SU-DHL-6 (cell line): Measurements from ENCODE around the gene FBXL13.
"Not testable (repeated sequence)": the region's sequence is repeated elsewhere in the genome, so short reads cannot be mapped to it uniquely, and the experiment has no call there.

Experiments used
- H2AFZ ChIP-seq: fragments of 200-600 bp; sonication (generic); 2 replicates; pipeline ENCODE4 v1.6.1; 2014; ENCODE audit warnings: low read depth, mild to moderate bottlenecking, moderate library complexity, mixed read lengths, antibody characterized with exemption, low read length; ENCODE audit not compliant: severe bottlenecking
- H3F3A ChIP-seq: fragments of 200-600 bp; shearing (Covaris generic); 2 replicates; pipeline ENCODE4 v1.6.0; 2016; ENCODE audit warnings: antibody characterized with exemption, mild to moderate bottlenecking; ENCODE audit not compliant: insufficient read depth
- H3K27ac ChIP-seq: fragments of 200-600 bp; sonication (generic); 2 replicates; pipeline ENCODE4 v1.5.1; 2016; ENCODE audit warnings: low read depth, mild to moderate bottlenecking, low read length, moderate library complexity, mixed read lengths
- H3K27me3 ChIP-seq: fragments of 200-600 bp; sonication (generic), shearing (Covaris generic); 2 replicates; pipeline ENCODE4 v1.6.0; 2014; ENCODE audit warnings: mild to moderate bottlenecking, low read length
- H3K36me3 ChIP-seq: fragments of 200-600 bp; sonication (generic); 2 replicates; pipeline ENCODE4 v1.6.1; 2014; ENCODE audit warnings: mild to moderate bottlenecking, low read length, mixed read lengths
- H3K4me2 ChIP-seq: fragments of 300-600, 200-600 bp; shearing (Covaris generic), sonication (generic); 2 replicates; pipeline ENCODE4 v1.6.0; 2014; ENCODE audit warnings: low read length, low read depth, mild to moderate bottlenecking; ENCODE audit not compliant: poor library complexity, severe bottlenecking
- H3K4me3 ChIP-seq: fragments of 200-600 bp; sonication (generic); 2 replicates; pipeline ENCODE4 v1.5.1; 2014; ENCODE audit warnings: antibody characterized with exemption, low read length, mild to moderate bottlenecking, mixed read lengths; ENCODE audit not compliant: insufficient read depth, poor library complexity, severe bottlenecking
- H3K79me2 ChIP-seq: fragments of 200-600 bp; sonication (generic); 2 replicates; pipeline ENCODE4 v1.6.1; 2014; ENCODE audit warnings: mild to moderate bottlenecking, low read length, moderate library complexity; ENCODE audit not compliant: insufficient read depth
- H3K9ac ChIP-seq: fragments of 200-600 bp; sonication (generic); 2 replicates; pipeline ENCODE4 v1.7.0; 2014; ENCODE audit warnings: mild to moderate bottlenecking, low read length
- H3K9me2 ChIP-seq: fragments of 200-600 bp; sonication (generic); replicated peaks from 2 replicates; pipeline ENCODE4 v1.6.1; 2014; ENCODE audit warnings: low read length; ENCODE audit not compliant: insufficient read depth
- H3K9me3 ChIP-seq: fragments of 200-600 bp; sonication (generic); 2 replicates; pipeline ENCODE4 v1.6.1; 2014; ENCODE audit warnings: low read length, mixed read lengths; ENCODE audit not compliant: insufficient read depth
- H4K20me1 ChIP-seq: fragments of 200-600 bp; sonication (generic); 2 replicates; pipeline ENCODE4 v1.6.1; 2014; ENCODE audit warnings: low read depth, mild to moderate bottlenecking, antibody characterized with exemption, low read length, moderate library complexity, mixed read lengths
- EZH2phosphoT487 ChIP-seq: fragments of 200-600 bp; sonication (generic), shearing (Covaris generic); conservative IDR thresholded peaks from 2 replicates; pipeline ENCODE4 v1.6.1; 2018; ENCODE audit warnings: mild to moderate bottlenecking, antibody characterized with exemption, low read length, moderate library complexity, mixed read lengths
- TF ChIP-seq, protein P1 (sequence below): fragments of 200-600 bp; sonication (generic); IDR thresholded peaks from one replicate; pipeline ENCODE4 v1.5.1; 2017; ENCODE audit warnings: antibody characterized with exemption, mild to moderate bottlenecking, low read length, moderate library complexity; ENCODE audit not compliant: insufficient read depth, poor library complexity, severe bottlenecking

Gene FBXL13

DNA sequence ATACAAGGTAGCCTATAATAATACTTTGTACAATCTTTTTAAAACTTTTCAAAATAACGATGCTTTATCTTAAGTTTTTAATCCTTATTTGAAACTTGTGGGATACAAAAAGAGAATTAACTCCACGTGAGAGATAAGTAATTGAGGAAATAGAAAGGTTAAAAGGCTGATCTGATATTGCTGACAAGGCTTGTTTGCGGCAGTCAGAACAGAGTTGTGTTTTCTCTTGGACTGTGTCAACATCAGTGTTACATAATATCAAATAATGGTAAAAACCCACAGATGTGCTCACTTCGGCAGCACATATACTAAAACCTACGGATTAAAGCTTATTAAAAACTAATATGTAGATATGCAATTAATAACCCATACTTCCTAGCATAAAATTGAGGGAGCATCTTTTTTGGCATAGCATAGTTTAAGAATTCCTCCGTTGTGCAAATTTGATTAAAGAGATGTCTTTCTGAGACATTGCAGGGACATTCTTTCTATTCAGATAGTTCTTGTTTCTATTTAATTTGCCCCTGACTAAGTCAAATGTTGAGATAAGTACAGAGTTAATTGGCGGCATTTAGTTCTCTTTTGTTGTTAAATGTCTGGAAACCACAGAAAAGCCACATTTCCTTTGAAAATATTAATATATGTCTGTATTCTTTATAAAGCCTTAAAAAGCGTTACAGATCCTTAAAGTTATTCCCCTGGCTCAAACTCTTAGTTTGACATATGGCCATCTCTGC is 262.5 kb downstream of the FBXL13 start:
- H3F3A ChIP-seq, result no peaks in the 10 kb centered on the region
- no peaks in the 10 kb centered on the region for H3K36me3 ChIP-seq
- no peak overlapping the region for H2AFZ ChIP-seq
- H3K9me3 ChIP-seq, result no peaks in the 10 kb centered on the region
- H3K4me3 ChIP-seq, result no peak overlapping the region
- H4K20me1 ChIP-seq, result no peaks in the 10 kb centered on the region
- H3K9me2 ChIP-seq, result no peaks in the 10 kb centered on the region
- H3K27me3 ChIP-seq, result no peaks in the 10 kb centered on the region
- H3K79me2 ChIP-seq, result no peaks in the 10 kb centered on the region
- no peak overlapping the region for H3K4me2 ChIP-seq
- no peak overlapping the region for H3K9ac ChIP-seq
- TF ChIP-seq, protein P1, sequence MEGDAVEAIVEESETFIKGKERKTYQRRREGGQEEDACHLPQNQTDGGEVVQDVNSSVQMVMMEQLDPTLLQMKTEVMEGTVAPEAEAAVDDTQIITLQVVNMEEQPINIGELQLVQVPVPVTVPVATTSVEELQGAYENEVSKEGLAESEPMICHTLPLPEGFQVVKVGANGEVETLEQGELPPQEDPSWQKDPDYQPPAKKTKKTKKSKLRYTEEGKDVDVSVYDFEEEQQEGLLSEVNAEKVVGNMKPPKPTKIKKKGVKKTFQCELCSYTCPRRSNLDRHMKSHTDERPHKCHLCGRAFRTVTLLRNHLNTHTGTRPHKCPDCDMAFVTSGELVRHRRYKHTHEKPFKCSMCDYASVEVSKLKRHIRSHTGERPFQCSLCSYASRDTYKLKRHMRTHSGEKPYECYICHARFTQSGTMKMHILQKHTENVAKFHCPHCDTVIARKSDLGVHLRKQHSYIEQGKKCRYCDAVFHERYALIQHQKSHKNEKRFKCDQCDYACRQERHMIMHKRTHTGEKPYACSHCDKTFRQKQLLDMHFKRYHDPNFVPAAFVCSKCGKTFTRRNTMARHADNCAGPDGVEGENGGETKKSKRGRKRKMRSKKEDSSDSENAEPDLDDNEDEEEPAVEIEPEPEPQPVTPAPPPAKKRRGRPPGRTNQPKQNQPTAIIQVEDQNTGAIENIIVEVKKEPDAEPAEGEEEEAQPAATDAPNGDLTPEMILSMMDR, result no peak
- no peak for TF ChIP-seq EZH2phosphoT487
- H3K27ac ChIP-seq, result no peak overlapping the region

DNA sequence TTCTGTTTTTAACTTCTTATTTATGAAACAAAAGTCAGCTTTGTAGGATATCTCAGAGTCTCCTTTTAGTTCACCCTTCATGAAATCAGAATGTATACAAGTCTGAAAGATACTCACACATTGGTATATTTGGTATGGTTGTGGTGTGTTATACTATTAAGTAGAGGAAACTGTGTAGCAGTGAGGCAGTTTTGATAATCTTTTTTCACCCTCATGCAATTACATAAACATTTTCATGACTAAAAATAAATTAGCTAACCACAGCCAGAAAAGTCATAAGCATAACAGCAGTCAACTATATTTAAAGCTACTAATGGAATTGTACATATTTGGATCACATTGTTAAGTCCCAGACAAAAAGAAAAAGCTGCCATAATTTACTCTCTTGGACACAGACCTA is 263.7 kb downstream of the FBXL13 start:
- Histone ChIP-seq H3K9me2 (no peaks in the 10 kb centered on the region), H3K4me2 (no peak overlapping the region), H3K9ac (no peak overlapping the region), H3F3A (no peaks in the 10 kb centered on the region), H3K79me2 (no peaks in the 10 kb centered on the region), H4K20me1 (no peaks in the 10 kb centered on the region), H3K4me3 (no peak overlapping the region), H2AFZ (no peak overlapping the region), H3K9me3 (no peaks in the 10 kb centered on the region), H3K27ac (no peak overlapping the region), H3K36me3 (no peaks in the 10 kb centered on the region), H3K27me3 (no peaks in the 10 kb centered on the region)
- TF ChIP-seq EZH2phosphoT487, result no peak
- TF ChIP-seq, protein P1, result no peak

DNA sequence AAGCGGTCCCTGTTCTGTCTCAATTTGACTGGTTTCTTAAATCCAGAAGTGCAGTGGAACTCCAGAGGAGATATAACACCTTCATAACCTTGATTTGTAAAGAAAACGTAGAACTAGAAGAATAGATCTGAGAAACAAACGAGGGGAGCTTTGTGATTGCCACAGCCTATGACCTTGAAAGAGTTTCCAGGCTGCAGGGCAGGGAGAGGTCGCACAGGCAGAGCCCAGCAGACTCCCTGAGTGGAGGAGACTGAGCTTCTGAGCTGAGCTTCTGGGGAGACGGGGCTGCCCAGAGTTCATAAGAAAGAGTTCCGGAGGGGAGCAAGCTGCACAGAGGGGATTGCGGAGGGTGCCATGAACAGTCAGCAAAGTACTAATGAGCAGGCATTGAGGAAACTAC is 268.0 kb downstream of the FBXL13 start:
- no peaks in the 10 kb centered on the region for H3K36me3 ChIP-seq
- no peak overlapping the region for H3K9ac ChIP-seq
- H3K79me2 ChIP-seq, result no peaks in the 10 kb centered on the region
- no peaks in the 10 kb centered on the region for H4K20me1 ChIP-seq
- no peak overlapping the region for H2AFZ ChIP-seq
- H3F3A ChIP-seq, result no peaks in the 10 kb centered on the region
- H3K27ac ChIP-seq, result no peak overlapping the region
- no peaks in the 10 kb centered on the region for H3K27me3 ChIP-seq
- TF ChIP-seq, protein P1, result no peak
- TF ChIP-seq EZH2phosphoT487, result no peak
- no peaks in the 10 kb centered on the region for H3K9me2 ChIP-seq
- no peak overlapping the region for H3K4me3 ChIP-seq
- H3K4me2 ChIP-seq, result no peak overlapping the region
- H3K9me3 ChIP-seq, result no peaks in the 10 kb centered on the region

DNA sequence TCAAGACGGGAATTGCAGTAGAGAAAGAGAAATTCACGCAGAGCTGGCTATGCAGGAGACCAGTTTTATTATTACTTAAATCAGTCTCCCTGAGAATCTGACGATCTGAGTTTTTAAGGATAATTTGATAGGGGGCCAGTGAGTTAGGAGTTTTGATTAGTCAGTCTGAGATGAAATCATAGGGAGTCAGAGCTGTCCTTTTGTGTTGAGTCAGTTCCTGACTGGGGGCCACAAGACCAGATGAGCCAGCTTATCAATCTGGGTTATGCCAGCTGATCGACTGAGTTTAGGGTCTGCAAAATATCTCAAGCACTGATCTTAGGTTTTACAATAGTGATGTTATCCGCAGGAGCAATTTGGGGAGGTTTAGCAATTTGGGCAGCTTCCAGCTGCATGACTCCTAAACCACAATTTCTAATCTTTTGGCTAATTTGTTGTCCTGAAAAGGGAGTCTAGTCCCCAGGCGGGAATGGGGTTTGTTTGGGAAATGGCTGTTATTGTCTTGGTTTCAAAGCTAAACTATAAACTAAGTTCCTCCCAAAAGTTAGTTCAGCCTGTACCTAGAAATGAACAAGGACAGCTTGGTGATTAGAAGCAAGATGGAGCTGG is 278.5 kb downstream of the FBXL13 start:
- H3K27ac ChIP-seq, H3K36me3 ChIP-seq, H3K4me2 ChIP-seq, H4K20me1 ChIP-seq, H3K9me3 ChIP-seq, H3K27me3 ChIP-seq, H3K4me3 ChIP-seq, H3F3A ChIP-seq, H3K9ac ChIP-seq, H3K9me2 ChIP-seq, H2AFZ ChIP-seq, H3K79me2 ChIP-seq: not testable (repeated sequence)

DNA sequence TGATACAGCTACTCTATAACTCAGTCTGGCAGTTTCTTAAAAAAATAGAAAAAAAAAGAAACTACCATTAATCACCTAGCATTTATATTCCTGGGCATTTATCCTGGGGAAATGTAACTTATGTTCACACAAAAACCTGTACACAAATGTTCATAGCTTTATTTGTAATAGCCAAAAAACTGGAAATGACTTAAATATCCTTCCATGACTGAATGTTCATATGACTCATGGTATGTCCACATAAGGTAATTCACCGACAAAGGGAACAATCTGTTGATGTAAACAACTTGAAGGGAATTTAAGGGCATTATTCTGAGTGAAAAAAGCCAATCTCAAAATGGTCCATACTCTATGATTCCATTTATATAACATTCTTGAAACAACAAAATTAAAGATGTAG is 280.0 kb downstream of the FBXL13 start:
- not testable (repeated sequence) for H3F3A ChIP-seq, H3K27ac ChIP-seq, H3K4me2 ChIP-seq, H2AFZ ChIP-seq, H3K9ac ChIP-seq, H3K36me3 ChIP-seq, H4K20me1 ChIP-seq, H3K4me3 ChIP-seq, H3K9me2 ChIP-seq, H3K27me3 ChIP-seq, H3K79me2 ChIP-seq, H3K9me3 ChIP-seq
